Suprapubic skin (tissue), 4 donors: ENCODE measurements around the gene PLEKHF1.

ENCODE experiments used
- POLR2A ChIP-seq, 2 donors: fragments of 450-650 bp; IDR thresholded peaks; one replicate each; pipeline ENCODE4 v1.6.1; 2017; ENCODE audit warnings: antibody characterized with exemption in 2 of 2, mild to moderate bottlenecking in 2 of 2, moderate library complexity in 2 of 2
- POLR2AphosphoS5 ChIP-seq, 3 donors: sonication (generic); formaldehyde crosslinking; IDR thresholded peaks; one replicate each; pipeline ENCODE4 v1.6.1; 2017; ENCODE audit warnings: antibody characterized with exemption in 3 of 3
- TF ChIP-seq, protein P1 (sequence below), 2 donors: fragments of 200-600 bp in 1 of 2; fragments of 450-650 bp in 1 of 2; sonication (generic) in 1 of 2; IDR thresholded peaks; one replicate each; pipeline ENCODE4 v1.5.1; 2016 to 2019; ENCODE audit warnings: antibody characterized with exemption in 2 of 2, mild to moderate bottlenecking in 1 of 2, moderate library complexity in 1 of 2

DNA sequence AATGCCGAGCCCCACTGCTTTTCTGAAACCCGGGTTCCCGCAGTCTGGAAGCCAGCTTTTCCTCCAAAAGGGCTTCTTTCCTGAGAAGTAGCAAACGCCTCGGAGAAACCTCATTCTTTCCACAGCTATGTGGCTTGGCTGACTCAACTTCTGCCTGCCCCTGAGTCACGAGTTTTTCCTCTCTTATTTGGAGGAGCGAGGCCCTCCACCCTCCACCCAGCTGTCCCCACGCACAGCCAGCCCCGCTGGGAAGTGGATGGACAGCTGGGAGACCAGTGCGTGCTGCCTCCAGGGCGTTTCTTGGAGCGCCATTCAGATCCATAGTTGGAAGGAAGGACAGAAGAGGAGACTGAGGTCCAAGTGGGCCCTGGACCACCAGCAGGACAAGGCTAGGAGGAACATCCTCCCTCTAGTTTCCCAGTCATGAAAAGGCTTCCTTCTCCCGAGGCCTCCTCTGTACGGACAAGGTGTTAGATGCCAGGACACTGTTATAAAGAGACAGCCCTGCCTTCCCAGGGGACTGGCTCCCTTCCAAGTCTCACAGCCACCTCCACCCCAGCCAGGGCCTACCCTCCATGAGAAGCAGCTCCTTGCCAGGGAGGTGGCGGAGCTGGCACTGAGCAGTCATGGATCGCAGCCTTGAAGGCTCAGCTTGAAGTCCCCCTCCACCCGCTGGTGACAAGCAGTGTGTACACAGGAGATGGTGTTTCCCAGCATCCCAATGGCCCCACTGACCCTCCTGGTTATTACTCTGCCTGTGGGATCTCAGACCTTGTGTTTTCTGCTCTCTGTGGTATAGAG lies 2.5 kb upstream of the PLEKHF1 start:
- TF ChIP-seq, protein P1, sequence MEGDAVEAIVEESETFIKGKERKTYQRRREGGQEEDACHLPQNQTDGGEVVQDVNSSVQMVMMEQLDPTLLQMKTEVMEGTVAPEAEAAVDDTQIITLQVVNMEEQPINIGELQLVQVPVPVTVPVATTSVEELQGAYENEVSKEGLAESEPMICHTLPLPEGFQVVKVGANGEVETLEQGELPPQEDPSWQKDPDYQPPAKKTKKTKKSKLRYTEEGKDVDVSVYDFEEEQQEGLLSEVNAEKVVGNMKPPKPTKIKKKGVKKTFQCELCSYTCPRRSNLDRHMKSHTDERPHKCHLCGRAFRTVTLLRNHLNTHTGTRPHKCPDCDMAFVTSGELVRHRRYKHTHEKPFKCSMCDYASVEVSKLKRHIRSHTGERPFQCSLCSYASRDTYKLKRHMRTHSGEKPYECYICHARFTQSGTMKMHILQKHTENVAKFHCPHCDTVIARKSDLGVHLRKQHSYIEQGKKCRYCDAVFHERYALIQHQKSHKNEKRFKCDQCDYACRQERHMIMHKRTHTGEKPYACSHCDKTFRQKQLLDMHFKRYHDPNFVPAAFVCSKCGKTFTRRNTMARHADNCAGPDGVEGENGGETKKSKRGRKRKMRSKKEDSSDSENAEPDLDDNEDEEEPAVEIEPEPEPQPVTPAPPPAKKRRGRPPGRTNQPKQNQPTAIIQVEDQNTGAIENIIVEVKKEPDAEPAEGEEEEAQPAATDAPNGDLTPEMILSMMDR (IDR thresholded peaks at IDR 0.05) = no peak
- TF ChIP-seq POLR2AphosphoS5 (IDR thresholded peaks at IDR 0.05) (peak in 1 of 3 donors; percentile 17), POLR2A (IDR thresholded peaks at IDR 0.05) (no peak)
